NT2/D1 (cell line): ENCODE measurements around the gene ACBD5.
"Not testable (repeated sequence)": the region's sequence is repeated elsewhere in the genome, so short reads cannot be mapped to it uniquely, and the experiment has no call there.

Experiments used
- YY1 ChIP-seq: IDR thresholded peaks from 2 replicates; pipeline ENCODE4 v1.6.1; 2011; ENCODE audit not compliant: insufficient read length, insufficient read depth
- ZNF274 ChIP-seq: IDR thresholded peaks from 2 replicates; pipeline ENCODE4 v1.6.1; 2011; ENCODE audit warnings: mild to moderate bottlenecking, low read depth, low read length

DNA sequence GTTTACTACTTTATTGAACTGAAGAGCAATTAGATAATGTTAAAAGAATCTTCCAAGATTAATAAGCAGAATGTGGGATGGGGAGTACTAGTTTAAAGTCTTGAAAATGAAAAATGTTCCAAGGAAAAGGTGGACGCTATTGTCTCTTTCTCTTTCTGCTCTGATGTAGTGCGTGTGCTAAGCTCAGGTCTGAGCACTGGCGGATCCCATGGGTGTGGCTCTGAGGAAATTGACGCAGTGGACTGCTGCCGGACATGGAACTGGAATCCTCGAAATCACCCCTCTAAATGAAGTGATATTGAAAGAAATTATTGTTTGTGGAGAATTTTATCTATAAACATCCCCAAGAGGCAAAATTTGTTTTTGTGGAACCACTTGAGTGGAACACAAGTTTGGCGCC, 22.2 kb upstream of the ACBD5 start:
- TF ChIP-seq ZNF274, YY1: not testable (repeated sequence)
